ENCODE results near the gene GPR75. TPM values are rescaled to one million over a fixed set of nuclear protein-coding genes. Genes with fewer than 3 reads are reported as not detected.
"Not testable (repeated sequence)": the region's sequence is repeated elsewhere in the genome, so short reads cannot be mapped to it uniquely, and the experiment has no call there.

The GPR75 gene
- total and polyA plus RNA-seq, 2 experiments from 2014 or later: 0.34 to 4.1 TPM

DNA sequence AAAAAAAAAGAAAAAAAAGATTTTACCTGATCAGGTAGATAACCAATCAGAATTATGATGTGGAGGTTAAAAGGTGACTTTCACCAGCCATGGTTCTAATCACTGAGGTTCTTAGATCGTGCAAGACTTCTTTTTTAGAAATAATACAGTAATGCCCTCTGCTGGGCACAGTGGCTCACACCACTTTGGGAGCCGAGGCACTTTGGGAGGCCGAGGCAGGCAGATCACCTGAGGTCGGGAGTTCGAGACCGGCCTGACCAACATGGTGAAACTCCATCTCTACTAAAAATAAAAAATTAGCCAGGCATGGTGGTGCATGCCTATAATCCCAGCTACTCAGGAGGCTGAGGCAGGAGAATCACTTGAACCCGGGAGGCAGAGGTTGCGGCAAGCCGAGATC lies 36.1 kb downstream of the GPR75 start:
- not testable (repeated sequence) for H3K27ac Mint-ChIP-seq; H3F3A ChIP-seq (replicated peaks; ENCODE audit: low read depth); H3K27me3 ChIP-seq (ENCODE audit: insufficient read depth); H2AFZ ChIP-seq; H3K4me2 ChIP-seq; ATAC-seq; H3K27ac ChIP-seq (ENCODE audit: low read depth); H3K36me3 Mint-ChIP-seq (ENCODE audit: low read depth); H3K79me2 ChIP-seq (replicated peaks; ENCODE audit: insufficient read depth); H3K9me2 ChIP-seq (ENCODE audit: insufficient read depth); H3K4me3 Mint-ChIP-seq; H3K9me3 Mint-ChIP-seq; H3K27me3 Mint-ChIP-seq (ENCODE audit: insufficient read depth, low read depth, poor library complexity); H3K36me3 ChIP-seq (ENCODE audit: insufficient read depth); H3K4me3 ChIP-seq; H4K20me1 ChIP-seq (replicated peaks; ENCODE audit: insufficient read depth)
- H3K4me1 ChIP-seq (ENCODE audit: insufficient read depth): peaks cover 20% of the 10 kb centered on the region
- DNase-seq (ENCODE audit: low spot score): peak; percentile 52
- peaks cover 28% of the 10 kb centered on the region for H3K4me1 Mint-ChIP-seq
- TF ChIP-seq, protein P1, sequence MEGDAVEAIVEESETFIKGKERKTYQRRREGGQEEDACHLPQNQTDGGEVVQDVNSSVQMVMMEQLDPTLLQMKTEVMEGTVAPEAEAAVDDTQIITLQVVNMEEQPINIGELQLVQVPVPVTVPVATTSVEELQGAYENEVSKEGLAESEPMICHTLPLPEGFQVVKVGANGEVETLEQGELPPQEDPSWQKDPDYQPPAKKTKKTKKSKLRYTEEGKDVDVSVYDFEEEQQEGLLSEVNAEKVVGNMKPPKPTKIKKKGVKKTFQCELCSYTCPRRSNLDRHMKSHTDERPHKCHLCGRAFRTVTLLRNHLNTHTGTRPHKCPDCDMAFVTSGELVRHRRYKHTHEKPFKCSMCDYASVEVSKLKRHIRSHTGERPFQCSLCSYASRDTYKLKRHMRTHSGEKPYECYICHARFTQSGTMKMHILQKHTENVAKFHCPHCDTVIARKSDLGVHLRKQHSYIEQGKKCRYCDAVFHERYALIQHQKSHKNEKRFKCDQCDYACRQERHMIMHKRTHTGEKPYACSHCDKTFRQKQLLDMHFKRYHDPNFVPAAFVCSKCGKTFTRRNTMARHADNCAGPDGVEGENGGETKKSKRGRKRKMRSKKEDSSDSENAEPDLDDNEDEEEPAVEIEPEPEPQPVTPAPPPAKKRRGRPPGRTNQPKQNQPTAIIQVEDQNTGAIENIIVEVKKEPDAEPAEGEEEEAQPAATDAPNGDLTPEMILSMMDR (conservative IDR thresholded peaks at IDR 0.05; ENCODE audit: low read depth in 2 of 2): peak; percentile 63 to 65

DNA sequence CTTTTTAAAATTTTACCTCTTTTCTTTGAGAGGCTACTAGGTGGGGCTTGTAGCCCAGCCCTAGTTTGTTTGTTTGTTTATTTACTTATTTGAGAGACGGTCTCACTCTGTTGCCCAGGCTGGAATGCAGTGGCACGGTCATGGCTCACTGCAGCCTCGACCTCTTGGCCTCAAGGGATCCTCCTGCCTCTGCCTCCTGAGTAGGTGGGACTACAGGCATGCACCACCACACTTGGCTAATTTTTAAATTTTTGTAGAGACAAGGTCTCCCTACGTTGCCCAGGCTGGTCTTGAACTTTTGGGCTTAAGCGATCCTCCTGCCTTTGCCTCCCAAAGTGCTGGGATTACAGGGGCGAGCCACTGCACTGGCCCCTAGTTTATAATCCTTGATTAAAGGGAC lies 38.0 kb downstream of the GPR75 start:
- no peaks in the 10 kb centered on the region; the same call in 2 of the 3 replicates for H3K36me3 Mint-ChIP-seq (ENCODE audit: low read depth)
- H3K4me1 ChIP-seq (ENCODE audit: insufficient read depth): peaks cover 10% of the 10 kb centered on the region
- DNase-seq (ENCODE audit: low spot score): no peak
- no peaks in the 10 kb centered on the region for H3K27me3 ChIP-seq (ENCODE audit: insufficient read depth)
- no peaks in the 10 kb centered on the region for H3K27me3 Mint-ChIP-seq (ENCODE audit: insufficient read depth, low read depth, poor library complexity)
- no peak for ATAC-seq
- no peaks in the 10 kb centered on the region for H4K20me1 ChIP-seq (replicated peaks; ENCODE audit: insufficient read depth)
- H3K36me3 ChIP-seq (ENCODE audit: insufficient read depth): no peaks in the 10 kb centered on the region
- H3K4me3 Mint-ChIP-seq: no peak overlapping the region
- no peaks in the 10 kb centered on the region for H3K9me3 Mint-ChIP-seq
- no peak overlapping the region for H2AFZ ChIP-seq
- H3K4me3 ChIP-seq: no peak overlapping the region
- H3K4me2 ChIP-seq: no peak overlapping the region
- H3K9me2 ChIP-seq (ENCODE audit: insufficient read depth): no peaks in the 10 kb centered on the region
- no peak overlapping the region for H3K27ac ChIP-seq (ENCODE audit: low read depth)
- peaks cover 15% of the 10 kb centered on the region for H3K4me1 Mint-ChIP-seq
- H3K27ac Mint-ChIP-seq: no peak overlapping the region
- no peaks in the 10 kb centered on the region for H3K79me2 ChIP-seq (replicated peaks; ENCODE audit: insufficient read depth)
- H3F3A ChIP-seq (replicated peaks; ENCODE audit: low read depth): no peaks in the 10 kb centered on the region
- no peak for TF ChIP-seq ZNF331 (CRISPR knock-in tag; IDR thresholded peaks at IDR 0.05; ENCODE audit: low read depth)
- no peak for TF ChIP-seq CREB1 (CRISPR knock-in tag; IDR thresholded peaks at IDR 0.05; ENCODE audit: low read depth)
- no peak for TF ChIP-seq EZH2phosphoT487 (IDR thresholded peaks at IDR 0.05; ENCODE audit: unreplicated experiment)
- TF ChIP-seq EZH2 (IDR thresholded peaks at IDR 0.05; ENCODE audit: low read depth, unreplicated experiment): no peak
- TF ChIP-seq ZNF114 (CRISPR knock-in tag; IDR thresholded peaks at IDR 0.05): no peak
- TF ChIP-seq STAT1 (IDR thresholded peaks at IDR 0.05; ENCODE audit: unreplicated experiment): no peak
- TF ChIP-seq, protein P2, sequence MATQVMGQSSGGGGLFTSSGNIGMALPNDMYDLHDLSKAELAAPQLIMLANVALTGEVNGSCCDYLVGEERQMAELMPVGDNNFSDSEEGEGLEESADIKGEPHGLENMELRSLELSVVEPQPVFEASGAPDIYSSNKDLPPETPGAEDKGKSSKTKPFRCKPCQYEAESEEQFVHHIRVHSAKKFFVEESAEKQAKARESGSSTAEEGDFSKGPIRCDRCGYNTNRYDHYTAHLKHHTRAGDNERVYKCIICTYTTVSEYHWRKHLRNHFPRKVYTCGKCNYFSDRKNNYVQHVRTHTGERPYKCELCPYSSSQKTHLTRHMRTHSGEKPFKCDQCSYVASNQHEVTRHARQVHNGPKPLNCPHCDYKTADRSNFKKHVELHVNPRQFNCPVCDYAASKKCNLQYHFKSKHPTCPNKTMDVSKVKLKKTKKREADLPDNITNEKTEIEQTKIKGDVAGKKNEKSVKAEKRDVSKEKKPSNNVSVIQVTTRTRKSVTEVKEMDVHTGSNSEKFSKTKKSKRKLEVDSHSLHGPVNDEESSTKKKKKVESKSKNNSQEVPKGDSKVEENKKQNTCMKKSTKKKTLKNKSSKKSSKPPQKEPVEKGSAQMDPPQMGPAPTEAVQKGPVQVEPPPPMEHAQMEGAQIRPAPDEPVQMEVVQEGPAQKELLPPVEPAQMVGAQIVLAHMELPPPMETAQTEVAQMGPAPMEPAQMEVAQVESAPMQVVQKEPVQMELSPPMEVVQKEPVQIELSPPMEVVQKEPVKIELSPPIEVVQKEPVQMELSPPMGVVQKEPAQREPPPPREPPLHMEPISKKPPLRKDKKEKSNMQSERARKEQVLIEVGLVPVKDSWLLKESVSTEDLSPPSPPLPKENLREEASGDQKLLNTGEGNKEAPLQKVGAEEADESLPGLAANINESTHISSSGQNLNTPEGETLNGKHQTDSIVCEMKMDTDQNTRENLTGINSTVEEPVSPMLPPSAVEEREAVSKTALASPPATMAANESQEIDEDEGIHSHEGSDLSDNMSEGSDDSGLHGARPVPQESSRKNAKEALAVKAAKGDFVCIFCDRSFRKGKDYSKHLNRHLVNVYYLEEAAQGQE (IDR thresholded peaks at IDR 0.05; ENCODE audit: unreplicated experiment): no peak
- TF ChIP-seq POLR2AphosphoS5 (IDR thresholded peaks at IDR 0.05; ENCODE audit: low read depth): no peak
- TF ChIP-seq, protein P1 (conservative IDR thresholded peaks at IDR 0.05; ENCODE audit: low read depth in 2 of 2): no peak
- TF ChIP-seq, protein P3, sequence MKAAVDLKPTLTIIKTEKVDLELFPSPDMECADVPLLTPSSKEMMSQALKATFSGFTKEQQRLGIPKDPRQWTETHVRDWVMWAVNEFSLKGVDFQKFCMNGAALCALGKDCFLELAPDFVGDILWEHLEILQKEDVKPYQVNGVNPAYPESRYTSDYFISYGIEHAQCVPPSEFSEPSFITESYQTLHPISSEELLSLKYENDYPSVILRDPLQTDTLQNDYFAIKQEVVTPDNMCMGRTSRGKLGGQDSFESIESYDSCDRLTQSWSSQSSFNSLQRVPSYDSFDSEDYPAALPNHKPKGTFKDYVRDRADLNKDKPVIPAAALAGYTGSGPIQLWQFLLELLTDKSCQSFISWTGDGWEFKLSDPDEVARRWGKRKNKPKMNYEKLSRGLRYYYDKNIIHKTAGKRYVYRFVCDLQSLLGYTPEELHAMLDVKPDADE (IDR thresholded peaks at IDR 0.05): no peak

All from GM23338 (cell line).